GM18868 (cell line): ENCODE results near the gene XPO1.

ENCODE experiments used
- ATAC-seq: cut with Tn5 transposase; IDR thresholded peaks from one replicate; pipeline ENCODE4 v1.9.1; 2021; ENCODE audit warnings: mild to moderate bottlenecking, moderate library complexity; ENCODE audit not compliant: unreplicated experiment

XPO1 gene

DNA sequence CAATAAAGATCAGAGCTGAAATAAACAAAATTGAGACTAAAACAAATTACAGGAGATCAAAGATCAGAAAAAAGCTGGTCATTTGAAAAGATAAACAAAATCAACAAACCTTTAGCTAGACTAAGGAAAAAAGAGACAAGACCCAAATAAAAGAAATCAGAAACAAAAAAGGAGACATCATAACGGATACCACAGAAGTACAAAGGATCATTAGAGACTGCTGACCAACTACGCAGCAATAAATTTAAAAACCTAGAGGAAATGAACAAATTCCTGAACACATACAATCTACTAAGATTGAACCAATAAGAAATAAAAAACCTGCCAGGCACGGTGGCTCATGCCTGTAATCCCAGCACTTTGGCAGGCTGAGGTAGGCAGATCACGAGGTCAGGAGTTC, 101.0 kb downstream of the XPO1 start:
- no peak for ATAC-seq

GRCh38 chr2:61436092-61436491, 102.1 kb downstream of the XPO1 start:
- no peak for ATAC-seq

DNA sequence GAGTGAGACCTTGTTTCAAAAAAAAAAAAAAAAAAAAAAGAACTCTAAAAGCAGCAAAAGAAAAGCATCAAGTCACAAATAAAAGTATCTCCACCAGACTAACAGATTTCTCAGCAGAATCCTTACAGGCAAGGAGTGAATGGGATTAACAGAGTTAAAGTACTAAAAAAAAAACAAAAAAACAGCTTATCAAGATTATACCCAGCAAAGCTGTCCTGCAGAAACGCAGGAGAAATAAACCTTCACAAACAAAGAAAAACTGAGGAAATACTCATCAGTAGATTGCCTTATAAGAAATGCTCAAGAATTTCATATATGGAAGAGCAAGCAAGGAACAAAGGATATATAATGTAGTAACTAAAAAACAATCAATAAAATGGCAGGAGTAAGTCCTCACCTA, 102.9 kb downstream of the XPO1 start:
- no peak for ATAC-seq

DNA sequence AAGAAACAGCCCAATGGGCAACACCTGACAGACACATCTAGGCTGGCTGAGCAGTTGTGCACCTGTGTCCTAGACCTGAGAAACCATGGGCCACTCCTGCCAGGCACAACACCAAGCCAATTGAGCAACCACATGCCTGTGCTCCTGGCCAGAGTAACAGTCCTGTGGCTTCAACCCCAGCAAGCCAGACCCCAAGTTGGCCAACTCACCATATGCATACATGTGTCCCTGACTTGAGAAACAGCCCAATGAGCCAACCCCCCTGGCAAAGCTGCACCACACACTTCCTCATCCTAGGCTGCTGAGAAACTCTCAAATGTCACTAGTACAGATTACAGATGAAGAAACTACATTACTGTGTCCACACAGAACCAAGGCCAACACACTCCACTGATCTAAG, 103.8 kb downstream of the XPO1 start:
- peak; percentile 50 for ATAC-seq

DNA sequence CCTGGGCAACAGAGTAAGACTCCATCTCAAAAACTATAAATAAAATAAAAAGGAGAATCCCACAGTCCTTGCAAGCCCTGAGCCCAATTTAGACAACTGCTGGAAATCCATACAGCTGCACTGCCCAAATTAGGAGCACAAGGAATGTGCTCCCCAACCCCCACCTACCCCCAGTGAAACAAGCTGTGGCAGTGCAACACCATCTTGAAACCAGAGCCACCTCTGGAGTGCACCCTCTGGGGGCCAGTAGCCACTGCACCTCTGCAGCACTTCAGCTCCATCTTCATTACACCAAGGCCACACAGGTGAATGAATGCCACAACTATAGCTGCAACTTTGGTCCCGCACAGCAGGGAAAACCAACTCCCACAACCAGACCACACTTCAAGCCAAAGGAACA, 104.5 kb downstream of the XPO1 start:
- no peak for ATAC-seq

- ATAC-seq = no peak
Measured at GRCh38 chr2:61432990-61433389, 105.2 kb downstream of the XPO1 start.

DNA sequence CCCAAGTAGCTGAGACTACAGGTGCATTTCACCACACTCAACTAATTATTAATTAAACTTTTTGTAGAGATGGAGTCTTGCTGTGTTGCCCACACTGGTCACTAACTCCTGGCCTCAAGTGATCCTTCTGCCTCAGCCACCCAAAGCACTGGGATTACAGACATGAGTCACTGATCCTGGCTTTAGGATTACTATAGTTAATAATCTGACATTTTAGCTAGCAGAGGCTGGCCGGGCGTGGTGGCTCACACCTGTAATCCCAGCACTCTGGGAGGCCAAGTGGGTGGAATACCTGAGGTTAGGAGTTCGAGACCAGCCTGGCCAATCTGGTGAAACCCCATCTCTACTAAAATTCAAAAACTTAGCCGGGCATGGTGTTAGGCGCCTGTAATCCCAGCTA, 106.8 kb downstream of the XPO1 start:
- no peak for ATAC-seq
